Measurements from ENCODE around the gene CLGN. TPM values are rescaled to one million over a fixed set of nuclear protein-coding genes. Genes with fewer than 3 reads are reported as not detected.

The CLGN gene, protein sequence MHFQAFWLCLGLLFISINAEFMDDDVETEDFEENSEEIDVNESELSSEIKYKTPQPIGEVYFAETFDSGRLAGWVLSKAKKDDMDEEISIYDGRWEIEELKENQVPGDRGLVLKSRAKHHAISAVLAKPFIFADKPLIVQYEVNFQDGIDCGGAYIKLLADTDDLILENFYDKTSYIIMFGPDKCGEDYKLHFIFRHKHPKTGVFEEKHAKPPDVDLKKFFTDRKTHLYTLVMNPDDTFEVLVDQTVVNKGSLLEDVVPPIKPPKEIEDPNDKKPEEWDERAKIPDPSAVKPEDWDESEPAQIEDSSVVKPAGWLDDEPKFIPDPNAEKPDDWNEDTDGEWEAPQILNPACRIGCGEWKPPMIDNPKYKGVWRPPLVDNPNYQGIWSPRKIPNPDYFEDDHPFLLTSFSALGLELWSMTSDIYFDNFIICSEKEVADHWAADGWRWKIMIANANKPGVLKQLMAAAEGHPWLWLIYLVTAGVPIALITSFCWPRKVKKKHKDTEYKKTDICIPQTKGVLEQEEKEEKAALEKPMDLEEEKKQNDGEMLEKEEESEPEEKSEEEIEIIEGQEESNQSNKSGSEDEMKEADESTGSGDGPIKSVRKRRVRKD
- 4.8 to 6.7 TPM (median 5.2 TPM) in 5 replicates for total RNA-seq (2022; extraction: Qiagen RNA extraction; ENCODE audit: low read depth)

DNA sequence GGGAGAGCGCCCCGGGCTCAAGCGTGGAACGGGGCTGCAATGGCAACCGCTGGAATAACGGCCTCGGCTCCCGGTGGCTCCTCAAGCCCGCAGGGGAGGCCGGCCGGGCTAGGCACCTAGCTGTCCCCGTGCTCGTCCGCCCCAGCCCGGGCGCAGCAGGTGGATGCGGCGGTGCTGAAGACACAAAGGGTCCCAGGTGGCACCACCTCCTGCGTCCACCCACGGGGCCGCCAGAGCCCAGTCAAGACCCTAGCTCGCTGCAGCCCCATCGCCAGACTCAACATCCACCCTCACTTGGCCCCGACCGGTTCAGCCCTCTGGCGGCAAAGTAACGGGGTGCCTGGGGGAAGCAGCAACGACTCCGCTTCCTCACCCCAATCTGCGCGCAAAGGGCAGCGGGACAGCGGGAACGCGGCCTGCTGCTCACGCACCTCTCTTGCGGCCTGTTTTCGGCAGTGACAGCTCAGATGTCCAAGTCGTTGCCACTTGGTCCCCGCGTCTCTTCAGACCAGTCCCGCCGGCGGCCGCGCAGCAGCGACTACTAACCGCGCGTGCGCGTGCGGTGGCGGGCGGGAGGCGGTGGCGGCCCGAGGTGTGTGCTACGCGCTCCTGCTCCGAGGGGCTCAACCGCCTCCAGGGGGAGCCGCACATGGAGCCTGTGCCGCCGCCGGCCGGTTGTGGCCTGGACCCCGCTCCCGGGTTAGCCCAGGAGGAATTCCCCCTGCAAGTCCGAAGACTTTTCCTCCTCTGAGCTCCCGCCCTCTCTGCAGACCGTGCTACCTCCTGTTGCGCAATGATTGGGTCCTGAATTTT, at the start of gene CLGN:
Gene CLGN, minus strand, starts transcription at position 543 of the 813 bp plus-strand sequence. CDS start 14,570 bp downstream, outside the sequence.

GRCh38 chr4:140373328-140374129, 53.9 kb downstream of the CLGN start, which contains the start of gene SCOC:
TSS of gene SCOC (plus strand) at chr4:140373646. CDS start at chr4:140379171, 5,525 bp downstream.

Other genes with a start within 250 kb of the CLGN start
- 27.9 to 42.8 TPM (median 31.9 TPM) in 5 replicates for gene SCOC, start 54.0 kb downstream of the CLGN start, total RNA-seq (2022; extraction: Qiagen RNA extraction; ENCODE audit: low read depth)
- gene MGAT4D, start 70.6 kb upstream of the CLGN start, total RNA-seq (2022; extraction: Qiagen RNA extraction; ENCODE audit: low read depth), result not detected in 5 replicates
- 8.4 to 12.7 TPM (median 11.5 TPM) in 5 replicates for gene ELMOD2, start 96.5 kb upstream of the CLGN start, total RNA-seq (2022; extraction: Qiagen RNA extraction; ENCODE audit: low read depth)
- 0.06 to 0.08 TPM in 2 of 5 replicates, not detected in the others for gene UCP1, start 141.3 kb upstream of the CLGN start, total RNA-seq (2022; extraction: Qiagen RNA extraction; ENCODE audit: low read depth)

Measured in A549 treated with DMSO at 1 μM for 4 hours (cell line).